HG02798 (cell line): Measurements from ENCODE around the gene GRM1.

Source experiments
- ATAC-seq: cut with Tn5 transposase; IDR thresholded peaks from one replicate; pipeline ENCODE4 v1.9.1; 2021; ENCODE audit warnings: mild to moderate bottlenecking; ENCODE audit not compliant: unreplicated experiment, poor library complexity

The GRM1 gene

DNA sequence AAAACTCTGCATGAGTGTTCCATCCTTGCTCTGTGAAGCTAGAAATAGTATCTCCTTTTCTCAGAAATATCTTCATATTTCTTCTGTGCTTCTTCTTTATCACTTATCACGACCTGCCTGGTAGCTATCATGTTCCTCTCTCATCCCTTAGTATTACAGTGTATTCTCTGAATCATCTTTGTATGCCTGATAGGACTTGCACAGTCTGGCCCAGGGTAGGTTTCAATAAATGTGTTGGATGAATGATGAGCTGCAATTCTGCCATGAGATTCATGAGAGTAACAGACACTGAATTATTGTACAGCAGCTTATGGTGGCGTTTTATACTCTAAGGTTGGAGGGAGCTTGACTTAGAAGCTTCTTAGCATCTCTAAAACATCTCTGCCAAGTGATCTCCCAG lies 66.6 kb downstream of the GRM1 start:
- ATAC-seq: no peak

DNA sequence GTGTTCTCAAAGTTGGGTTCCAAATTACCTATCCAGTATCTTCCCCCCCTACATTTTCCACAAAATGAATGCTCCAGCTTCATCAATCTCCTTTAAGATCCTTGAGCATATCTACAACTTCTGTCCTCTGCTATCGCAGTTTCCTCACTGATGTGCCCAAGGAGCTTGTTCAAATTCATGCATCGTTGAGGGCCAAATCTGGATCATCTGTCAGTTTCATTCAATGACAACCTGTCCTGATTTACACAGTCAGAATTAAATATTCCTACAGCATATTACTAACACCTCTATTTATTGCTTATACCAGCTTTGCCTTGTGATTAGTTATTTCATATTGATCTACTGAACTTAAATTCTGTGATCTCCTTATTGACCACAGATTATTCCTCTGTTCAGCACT lies 68.7 kb downstream of the GRM1 start:
- no peak for ATAC-seq

DNA sequence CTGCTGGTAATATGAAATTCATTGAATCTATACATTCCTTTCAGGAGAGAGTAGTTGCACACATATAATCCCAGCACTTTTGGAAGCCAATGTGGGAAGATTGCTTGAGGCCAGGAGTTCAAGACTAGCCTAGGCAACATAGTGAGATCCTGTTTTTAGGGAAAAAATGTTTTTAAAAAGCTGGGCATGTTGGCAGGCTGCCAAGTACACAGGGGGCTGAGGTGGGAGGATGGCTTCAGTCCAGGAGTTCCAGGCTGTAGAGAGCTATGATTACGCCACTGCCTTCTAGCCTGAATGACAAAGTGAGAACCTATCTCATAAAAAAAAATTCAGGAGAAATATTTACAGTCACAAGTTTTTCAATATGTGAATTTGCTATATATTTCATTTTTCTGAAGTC lies 71.9 kb downstream of the GRM1 start:
- no peak for ATAC-seq

DNA sequence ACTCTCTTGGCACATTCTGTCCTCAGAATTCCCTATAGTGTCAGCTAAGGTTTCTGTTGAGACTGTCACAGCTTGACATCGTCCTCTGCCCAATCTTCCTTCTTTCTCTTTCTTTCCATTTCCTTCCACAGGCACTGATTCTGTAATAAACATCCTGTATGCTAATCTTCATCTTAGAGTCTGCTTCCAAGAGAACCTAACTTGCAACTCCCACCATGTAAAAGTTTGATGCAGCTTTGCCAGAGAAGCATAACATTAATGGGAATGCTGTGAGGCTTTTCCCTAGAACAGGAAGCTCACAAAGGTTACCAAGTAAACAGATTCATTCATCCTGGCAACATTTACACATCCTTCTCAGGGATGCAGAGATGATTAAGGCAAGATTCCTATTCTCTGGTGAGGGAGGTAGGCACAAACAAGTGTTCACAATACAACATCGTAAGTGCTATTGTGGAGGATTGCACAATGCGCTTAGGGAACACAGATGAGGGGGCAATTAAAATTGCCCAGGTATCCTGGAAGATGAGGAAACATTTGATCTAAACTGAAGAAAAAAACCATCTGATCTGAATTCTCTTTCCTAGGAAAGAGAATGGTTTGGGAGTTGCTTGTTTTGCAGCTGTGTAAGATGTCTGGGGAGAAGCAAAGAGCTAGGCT lies 74.7 kb downstream of the GRM1 start:
- no peak for ATAC-seq

DNA sequence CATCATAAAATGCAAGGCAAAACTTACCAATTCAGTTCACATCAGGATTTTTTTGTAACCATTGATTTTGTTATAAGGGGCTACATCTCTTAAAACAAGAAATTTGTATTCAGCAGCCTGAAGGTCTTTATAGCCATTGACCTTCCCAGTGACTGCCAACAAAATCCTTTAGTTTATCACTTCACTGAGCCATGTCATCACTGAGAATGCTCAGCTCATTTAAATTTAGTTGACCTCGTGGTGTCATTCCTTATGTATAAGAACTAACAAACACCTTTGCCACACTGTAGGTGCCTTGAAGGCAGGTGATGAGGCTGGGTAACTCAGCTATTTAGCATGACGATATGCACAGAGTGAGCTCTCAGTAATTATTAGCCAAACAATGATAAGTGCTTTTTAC lies 77.7 kb downstream of the GRM1 start:
- ATAC-seq: no peak

DNA sequence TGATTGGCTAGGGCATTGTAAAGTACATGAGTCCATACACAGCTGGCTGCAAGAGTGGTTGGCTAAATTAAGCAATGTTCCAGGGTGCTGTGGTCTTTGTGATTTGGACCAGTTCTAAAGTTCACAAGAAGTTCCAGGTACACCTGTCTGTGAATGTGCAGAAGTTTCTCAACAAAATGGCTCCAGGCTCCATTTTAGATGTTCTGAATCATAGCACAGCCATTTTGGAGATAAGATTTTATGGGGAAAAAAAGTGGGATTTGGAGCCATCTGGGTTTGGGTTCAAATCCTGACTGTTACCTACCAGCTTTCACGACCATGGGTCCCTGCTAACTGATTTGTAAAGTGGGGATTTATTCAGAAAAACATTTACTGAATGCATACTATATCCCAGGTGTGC lies 82.1 kb downstream of the GRM1 start:
- ATAC-seq: no peak

DNA sequence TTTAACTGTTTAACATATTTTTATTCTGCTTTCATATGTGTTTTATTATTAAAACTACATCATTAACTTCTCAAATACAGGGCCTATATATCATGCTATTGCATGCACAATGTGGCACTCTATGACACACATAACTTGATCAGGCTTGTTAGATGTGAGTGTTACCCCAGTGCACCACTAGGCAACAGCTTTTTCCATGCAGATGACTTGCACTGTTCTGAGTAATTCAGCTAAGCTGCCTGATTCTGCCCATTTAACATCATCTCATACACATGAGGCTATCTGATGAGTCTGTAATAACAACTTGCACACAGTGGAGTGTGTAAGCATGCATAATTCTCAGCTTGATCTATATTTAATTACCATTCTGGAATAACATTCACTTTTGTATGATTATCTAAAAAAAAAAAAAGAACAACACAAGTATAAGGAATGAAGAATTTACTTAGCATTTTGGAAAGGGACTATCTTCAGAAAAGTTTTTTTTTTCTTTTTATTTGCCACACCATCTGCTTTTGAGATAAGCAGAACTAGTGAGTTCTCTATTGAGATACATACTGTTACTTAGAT lies 83.1 kb downstream of the GRM1 start:
- ATAC-seq: no peak

DNA sequence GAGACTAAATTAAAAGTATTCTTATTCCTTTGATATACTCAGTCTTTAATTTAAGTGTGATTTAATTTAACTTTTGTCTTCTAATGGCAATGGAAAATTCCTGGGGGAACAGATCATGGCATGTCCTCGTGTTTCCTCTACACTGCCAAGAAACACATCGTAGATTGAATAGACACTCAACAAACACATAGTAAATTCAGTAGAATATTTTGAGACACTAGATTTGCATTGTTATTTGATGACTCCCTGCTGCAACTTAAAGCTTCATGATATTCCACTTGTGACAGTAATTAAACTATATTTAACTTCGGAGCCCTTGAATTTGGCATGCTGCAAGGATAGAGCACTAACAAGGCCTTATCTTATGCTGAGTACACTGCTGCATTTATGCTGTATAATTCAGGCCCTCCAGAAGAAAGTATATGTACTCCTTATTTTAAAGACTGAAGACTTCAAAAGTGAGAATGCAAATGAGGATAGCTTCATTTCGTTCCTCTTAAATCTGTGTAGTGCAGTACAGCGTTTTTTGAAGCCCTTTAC lies 84.3 kb downstream of the GRM1 start:
- ATAC-seq: no peak

DNA sequence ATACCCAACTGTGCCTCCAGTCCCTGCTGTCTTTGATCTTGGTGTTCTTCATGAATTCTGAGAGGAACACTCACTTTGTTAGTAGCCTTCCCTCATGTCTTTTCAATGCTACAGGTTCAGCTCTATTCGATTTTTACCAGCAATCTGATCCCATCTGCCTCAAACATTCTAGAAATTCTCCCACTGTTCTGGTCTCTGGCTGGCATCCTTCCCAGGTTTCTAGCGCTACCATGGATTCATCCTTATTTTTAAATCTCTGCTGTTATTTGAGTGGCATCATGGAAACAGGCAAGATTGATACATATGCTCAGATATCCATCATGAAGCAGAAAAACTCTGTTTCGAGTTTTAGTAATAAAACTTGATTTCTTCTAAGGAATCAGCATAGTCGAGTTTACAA lies 94.8 kb downstream of the GRM1 start:
- no peak for ATAC-seq

DNA sequence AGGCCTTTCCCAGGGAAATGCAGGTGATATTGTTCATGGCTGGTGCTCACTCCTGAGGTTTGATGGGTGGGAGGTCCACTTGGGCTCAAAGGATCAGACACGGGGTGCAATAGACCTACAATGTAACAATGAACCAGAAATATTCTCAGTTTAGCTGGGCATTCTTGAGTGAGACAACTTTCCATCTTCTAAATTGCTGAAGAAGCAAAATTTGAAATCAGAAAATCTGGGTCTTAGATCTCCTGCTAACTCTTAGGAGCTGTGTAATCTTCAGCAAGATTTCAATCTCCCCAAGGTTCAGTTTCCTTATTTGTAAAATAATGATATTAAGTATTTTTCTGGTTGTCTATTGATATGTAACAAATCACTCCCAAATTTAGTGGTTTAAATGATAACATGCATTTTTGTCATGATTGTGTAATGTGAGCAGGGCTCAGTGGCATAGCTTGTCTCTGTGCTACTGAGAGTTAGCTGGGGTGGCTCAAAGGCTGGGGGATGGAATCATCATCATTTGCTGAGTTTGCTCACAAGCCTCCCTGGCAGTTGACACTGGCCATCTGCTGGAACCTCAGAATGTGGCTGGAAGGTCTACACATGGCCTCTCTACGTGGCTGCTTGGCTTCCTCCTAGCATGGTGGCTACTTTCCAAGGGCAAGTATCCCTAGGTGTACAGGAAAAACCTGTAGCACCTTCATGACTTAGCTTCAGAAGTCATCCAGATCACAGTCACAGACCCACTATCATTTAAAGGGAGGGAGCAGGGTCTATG lies 98.8 kb downstream of the GRM1 start:
- ATAC-seq: no peak

DNA sequence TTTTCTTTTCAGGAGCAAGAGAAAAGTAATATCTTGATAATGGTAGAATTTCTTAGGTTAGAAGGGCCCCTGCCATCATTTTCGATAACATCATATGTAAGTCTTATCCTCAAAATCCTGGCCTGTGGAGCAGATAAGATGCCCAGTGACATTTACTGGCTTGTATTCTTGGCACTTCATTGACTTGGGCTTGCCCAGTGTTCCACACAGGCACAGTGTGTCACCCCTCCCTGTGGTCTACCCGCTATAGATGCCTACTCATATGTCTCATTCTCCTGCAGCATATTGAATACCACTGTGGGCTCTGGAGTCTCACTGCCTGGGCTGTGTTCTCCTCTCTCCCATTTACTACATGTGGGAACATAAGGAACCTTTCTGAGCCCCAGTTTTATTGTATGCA lies 105.0 kb downstream of the GRM1 start:
- ATAC-seq: no peak

DNA sequence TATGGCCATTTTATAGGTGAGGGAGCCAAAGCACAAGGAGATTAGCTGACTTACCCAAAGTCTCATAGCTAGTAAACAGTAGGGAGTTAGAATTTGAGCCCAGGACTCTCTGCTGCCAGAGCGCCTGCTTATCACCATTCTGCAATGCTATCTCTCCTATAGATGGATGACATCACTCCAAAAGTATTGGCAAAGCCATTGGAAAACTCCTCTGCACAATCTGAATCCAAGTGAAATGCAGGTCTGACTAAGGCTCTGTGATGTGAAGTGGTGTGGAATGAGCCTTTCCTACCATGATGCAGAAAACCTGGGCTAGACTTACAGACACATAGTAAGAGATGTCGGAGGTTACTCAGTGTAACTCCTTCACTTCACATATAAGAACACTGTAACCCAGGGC lies 106.3 kb downstream of the GRM1 start:
- ATAC-seq: no peak

DNA sequence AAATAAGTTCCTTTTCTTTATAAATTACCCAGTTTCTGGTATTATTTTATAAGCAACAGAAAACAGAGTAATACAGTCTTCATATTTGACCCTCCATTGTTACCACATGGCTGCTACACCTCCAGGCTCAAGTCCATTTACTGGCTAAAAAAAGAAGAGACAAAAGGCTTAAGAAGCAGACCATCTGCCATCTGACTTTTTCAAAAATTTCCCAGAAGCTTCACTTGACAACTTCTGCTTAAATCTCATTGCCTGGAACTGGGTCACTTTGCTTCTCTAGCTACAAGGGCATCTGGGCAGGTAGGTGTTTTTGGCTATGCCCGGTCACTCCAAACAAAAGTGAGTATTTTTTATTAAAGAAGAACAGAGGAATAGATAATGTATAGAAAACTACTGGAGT lies 118.0 kb downstream of the GRM1 start:
- ATAC-seq: no peak

DNA sequence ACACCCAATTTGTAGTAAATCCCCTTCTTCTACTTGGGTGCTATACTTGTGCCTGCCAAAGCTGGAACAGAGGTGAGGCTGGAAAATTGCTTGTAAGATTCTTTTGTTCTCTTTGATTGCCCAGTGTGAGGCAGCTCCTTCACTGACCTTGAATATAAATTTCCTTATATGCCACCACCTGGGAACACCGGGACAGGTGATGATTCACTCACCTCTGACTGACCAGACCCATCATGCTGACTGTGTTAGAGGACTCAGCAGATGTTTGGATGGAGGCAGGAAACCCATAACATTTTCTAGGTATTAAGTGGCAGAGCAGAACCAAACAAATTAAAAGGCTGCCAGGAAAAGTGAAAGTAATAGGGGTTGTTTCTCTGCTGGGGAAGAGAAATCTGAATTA lies 120.9 kb downstream of the GRM1 start:
- ATAC-seq: no peak

DNA sequence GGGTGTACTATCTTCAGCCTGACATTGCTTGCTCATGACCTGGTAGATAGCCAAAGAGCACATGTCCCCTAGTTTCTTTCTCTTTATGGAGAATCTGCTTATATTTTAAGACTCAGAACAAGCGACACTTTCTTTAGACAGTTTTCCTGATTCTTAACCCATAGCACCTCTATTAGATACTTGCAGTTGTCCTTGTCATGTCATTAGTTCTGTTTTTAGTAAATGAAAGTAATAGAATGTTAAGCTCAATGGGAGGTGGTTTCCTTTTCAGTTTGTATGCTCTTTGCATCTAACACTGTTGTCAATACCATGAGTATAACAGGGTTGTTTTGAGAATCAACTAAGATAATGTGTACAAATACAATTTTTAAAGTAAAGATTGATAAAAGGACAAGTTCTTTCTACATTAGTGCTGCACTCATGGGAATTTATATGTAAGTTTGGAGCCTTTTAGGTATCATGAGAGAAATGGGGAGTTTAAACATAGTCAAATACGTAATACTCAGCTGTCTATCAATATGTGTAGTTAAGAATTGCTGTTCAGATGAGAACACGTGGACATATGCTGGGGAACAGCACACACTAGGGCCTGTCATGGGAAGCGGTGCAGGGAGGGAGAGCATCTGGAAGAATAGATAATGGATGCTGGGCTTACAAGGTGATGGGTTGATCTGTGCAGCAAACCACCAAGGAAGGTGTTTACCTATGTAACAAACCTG lies 124.3 kb downstream of the GRM1 start:
- ATAC-seq: peak; percentile 98

DNA sequence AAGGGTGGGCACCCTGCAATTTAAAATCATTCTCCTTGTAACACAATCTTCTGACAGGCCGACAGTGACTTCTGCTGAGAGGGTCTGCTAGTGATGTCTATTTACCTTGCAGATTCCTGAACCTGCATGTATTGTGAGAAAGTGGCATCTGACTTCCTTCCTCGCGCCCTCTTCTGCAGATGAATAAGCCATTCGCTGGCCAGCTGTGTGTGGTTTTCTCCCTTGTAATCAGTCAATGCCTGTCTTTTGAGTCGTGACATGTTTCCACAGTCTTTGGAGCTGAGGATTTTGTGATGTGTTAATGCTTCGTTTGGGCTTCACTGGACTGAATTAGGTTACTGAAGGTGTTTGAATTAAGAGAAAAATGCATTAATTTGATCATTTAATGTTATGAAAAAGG lies 125.3 kb downstream of the GRM1 start:
- no peak for ATAC-seq

DNA sequence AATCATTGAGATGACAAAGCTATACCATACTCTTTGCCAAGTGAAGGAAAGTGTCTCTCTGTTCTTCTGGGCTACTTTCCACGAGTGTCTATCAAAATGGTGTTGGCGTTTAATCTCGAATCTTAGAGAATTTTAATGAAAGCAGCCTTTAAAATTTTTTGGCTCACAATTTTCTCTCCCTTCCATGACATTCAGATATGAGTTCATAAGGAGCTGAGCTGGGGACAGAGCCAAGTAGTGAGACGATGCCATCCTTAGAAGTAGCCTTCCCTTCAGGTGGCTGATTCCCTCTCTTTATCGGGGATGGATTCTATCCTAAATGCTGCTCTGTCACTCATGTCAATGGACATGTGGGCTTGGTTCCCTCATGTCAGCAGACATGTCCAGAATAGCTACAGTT lies 132.8 kb downstream of the GRM1 start:
- no peak for ATAC-seq

DNA sequence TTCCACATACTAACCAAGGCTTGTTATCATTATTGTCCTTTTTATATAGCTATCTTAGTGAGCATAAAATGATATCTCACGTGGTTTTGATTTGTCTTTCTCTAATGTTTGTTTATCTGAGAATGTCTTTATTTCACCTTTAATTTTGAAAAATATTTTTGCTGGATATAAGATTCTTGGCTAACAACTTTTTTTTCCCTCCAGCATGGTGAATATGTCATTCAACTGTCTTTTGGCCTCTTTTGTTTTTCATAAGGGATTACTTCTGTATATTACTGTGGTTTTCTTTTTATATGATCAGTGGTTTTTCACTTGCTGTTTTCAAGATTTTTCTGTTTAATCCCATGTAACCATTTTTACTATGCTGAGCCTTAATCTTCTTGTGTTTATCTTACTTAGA lies 141.0 kb downstream of the GRM1 start:
- ATAC-seq: no peak

DNA sequence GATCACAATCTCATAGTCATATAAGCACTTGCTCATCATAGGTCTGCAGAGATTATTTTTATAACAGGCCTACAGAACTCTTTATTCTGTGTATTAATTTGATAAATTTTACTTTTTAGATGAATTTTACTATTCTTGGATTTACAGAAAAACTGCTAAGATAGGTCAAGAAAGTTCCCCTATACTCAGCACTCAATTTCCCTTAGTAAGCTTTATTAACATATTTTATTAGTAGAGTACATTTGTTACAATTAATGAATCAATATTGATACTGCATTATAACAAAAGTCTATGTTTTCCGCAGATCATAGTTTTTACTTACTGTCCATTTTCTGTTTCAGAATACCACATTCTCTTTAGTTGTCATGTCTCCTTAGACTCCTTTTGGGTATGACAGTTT lies 148.9 kb downstream of the GRM1 start:
- ATAC-seq: no peak

DNA sequence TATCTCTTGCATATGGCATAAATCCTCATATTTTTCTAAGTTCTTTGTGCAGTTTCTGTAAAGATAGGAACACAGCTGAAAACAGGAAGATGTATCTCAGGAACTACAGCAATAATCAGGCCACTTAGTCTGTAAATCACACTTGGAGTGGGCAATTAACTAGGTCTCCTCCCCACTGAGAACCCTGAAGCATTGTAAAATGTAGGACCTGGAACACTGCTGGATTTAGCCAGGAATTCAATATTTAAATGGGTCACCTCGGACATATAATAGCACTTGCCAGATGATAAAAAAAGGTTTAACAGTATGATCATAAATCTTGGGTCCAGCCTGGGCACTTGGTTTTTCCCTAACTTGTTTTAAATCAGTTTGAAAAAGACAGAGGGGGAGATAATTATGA lies 155.0 kb downstream of the GRM1 start:
- ATAC-seq: no peak

DNA sequence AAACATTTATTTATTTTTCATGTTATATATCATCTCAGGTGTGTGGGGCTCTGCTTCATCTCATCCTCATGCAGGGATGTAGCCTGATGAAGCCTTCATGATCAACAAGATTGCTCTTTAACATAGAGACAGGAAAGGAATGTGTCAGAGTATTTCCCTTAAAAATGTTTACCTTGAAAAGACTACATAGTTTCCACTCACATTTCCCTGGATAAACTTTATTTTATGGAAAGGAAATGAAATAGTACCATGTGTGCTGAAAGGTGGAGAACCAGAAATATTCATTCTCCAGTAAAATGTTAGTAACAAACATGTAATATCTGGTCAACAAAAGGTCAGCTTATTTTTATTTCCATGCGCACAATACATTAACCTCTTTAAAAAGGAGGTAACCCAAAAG lies 155.8 kb downstream of the GRM1 start:
- ATAC-seq: no peak
